HepG2 (cell line): ENCODE measurements around the gene TRIM54. TPM values are rescaled to one million over a fixed set of nuclear protein-coding genes. Genes with fewer than 3 reads are reported as not detected.

Experiments used
- DNMT3B ChIP-seq: conservative IDR thresholded peaks from 2 replicates; pipeline ENCODE4 v1.6.1; 2016; ENCODE audit warnings: missing biosample characterization, control low read depth
- DZIP1 ChIP-seq: sonication (generic); formaldehyde crosslinking; IDR thresholded peaks from 2 replicates; pipeline ENCODE4 v1.5.0; 2020; ENCODE audit warnings: mild to moderate bottlenecking, missing genetic modification reagents
- MAFF ChIP-seq: IDR thresholded peaks from 2 replicates; pipeline ENCODE4 v1.6.1; 2011; ENCODE audit warnings: low read depth, low read length, improper control_type of control experiment
- NFYB ChIP-seq: sonication (generic); formaldehyde crosslinking; IDR thresholded peaks from 2 replicates; pipeline ENCODE4 v1.4.0; 2020; ENCODE audit warnings: missing genetic modification reagents
- SNAPC2 ChIP-seq: sonication (generic); formaldehyde crosslinking; IDR thresholded peaks from 2 replicates; pipeline ENCODE4 v1.8.1; 2022; ENCODE audit warnings: mild to moderate bottlenecking, missing genetic modification reagents
- SYNCRIP ChIP-seq: fragments of 200-400 bp; formaldehyde crosslinking; IDR thresholded peaks from 2 replicates; pipeline ENCODE4 v1.6.1; 2018; ENCODE audit warnings: mild to moderate bottlenecking, low read depth, low read length; ENCODE audit not compliant: insufficient read depth
- TARDBP ChIP-seq: sonication (generic); formaldehyde crosslinking; IDR thresholded peaks from 2 replicates; pipeline ENCODE4 v1.8.0; 2022; ENCODE audit warnings: mild to moderate bottlenecking, missing genetic modification reagents
- TCF12 ChIP-seq, 2 experiments: fragments of 450-650 bp in 1 of 2; sonication (generic) in 1 of 2; formaldehyde crosslinking in 1 of 2; IDR thresholded peaks; 2 replicates each; pipeline versions ENCODE4 v1.6.1 to v1.8.0; 2017 to 2022; ENCODE audit warnings: antibody characterized with exemption in 1 of 2, mild to moderate bottlenecking in 1 of 2, missing genetic modification reagents in 1 of 2, moderate library complexity in 1 of 2
- THYN1 ChIP-seq: sonication (generic); formaldehyde crosslinking; IDR thresholded peaks from 2 replicates; pipeline ENCODE4 v1.8.1; 2023; ENCODE audit warnings: low read depth, mild to moderate bottlenecking, moderate library complexity, missing genetic modification reagents, borderline replicate concordance
- ZGPAT ChIP-seq: IDR thresholded peaks from 2 replicates; pipeline ENCODE4 v1.6.1; 2016; ENCODE audit warnings: mild to moderate bottlenecking
- ZKSCAN5 ChIP-seq: sonication (generic); formaldehyde crosslinking; IDR thresholded peaks from 2 replicates; pipeline ENCODE4 v1.5.1; 2020; ENCODE audit warnings: mild to moderate bottlenecking, missing genetic modification reagents
- ZNF598 ChIP-seq: sonication (generic); formaldehyde crosslinking; IDR thresholded peaks from 2 replicates; pipeline ENCODE4 v1.5.1; 2020; ENCODE audit warnings: mild to moderate bottlenecking, missing genetic modification reagents, borderline replicate concordance
- ZNF605 ChIP-seq: sonication (generic); formaldehyde crosslinking; IDR thresholded peaks from 2 replicates; pipeline ENCODE4 v1.8.0; 2022; ENCODE audit warnings: mild to moderate bottlenecking, missing genetic modification reagents
- ZNF646 ChIP-seq: sonication (generic); formaldehyde crosslinking; IDR thresholded peaks from 2 replicates; pipeline ENCODE4 v1.9.0; 2021; ENCODE audit warnings: mild to moderate bottlenecking, missing genetic modification reagents
- ZNF83 ChIP-seq: sonication (generic); formaldehyde crosslinking; IDR thresholded peaks from 2 replicates; pipeline ENCODE4 v1.4.0; 2020; ENCODE audit warnings: missing genetic modification reagents, mild to moderate bottlenecking, borderline replicate concordance
- ZSCAN20 ChIP-seq: sonication (generic); formaldehyde crosslinking; IDR thresholded peaks from 2 replicates; pipeline ENCODE4 v1.4.0; 2020; ENCODE audit warnings: missing genetic modification reagents, mild to moderate bottlenecking, borderline replicate concordance
- ZSCAN31 ChIP-seq: sonication (generic); formaldehyde crosslinking; IDR thresholded peaks from 2 replicates; pipeline ENCODE4 v1.5.0; 2020; ENCODE audit warnings: low read depth, mild to moderate bottlenecking, missing genetic modification reagents
- polyA plus RNA-seq, 8 experiments: library from polyadenylated mRNA; depleted of rRNA in 3 of 8; stranded (reverse) in 7 of 8; unstranded in 1 of 8; fragments of >200 nt; fragmentation: Illumina TruSeq in 4 of 8; extraction: Trizol in 4 of 8; gene quantifications; 2 replicates each; pipeline versions ENCODE4 v1.2.1 to v1.2.3, GENCODE V29; 2011 to 2016; ENCODE audit warnings: low read depth in 4 of 8, missing spikeins in 1 of 8, mixed read lengths in 1 of 8; ENCODE audit not compliant: insufficient read depth in 1 of 8
- total RNA-seq, 5 experiments: library from RNA; depleted of rRNA; stranded (reverse); fragments of >200 nt; fragmentation: Illumina TruSeq; extraction: Trizol; gene quantifications; 2 replicates each; pipeline ENCODE4 v1.2.3, GENCODE V29; 2016; ENCODE audit warnings: low read depth in 1 of 5

TRIM54 gene
- total and polyA plus RNA-seq, 2 of the 13 experiments (the other 11 are each of a cell fraction or from before 2014, with no cell fraction given): 0.07 to 0.13 TPM

- no peak for TF ChIP-seq MAFF
- TF ChIP-seq TARDBP (CRISPR knock-in tag): 0 out of 2 replicates have a peak, but pooled peaks have one; percentile 32
- peak; percentile 66; the same call in 1 of the 2 replicates for TF ChIP-seq ZNF598 (CRISPR knock-in tag)
- TF ChIP-seq DZIP1 (CRISPR knock-in tag): peak; percentile 80; the same call in 1 of the 2 replicates
- peak; percentile 30; the same call in 1 of the 2 replicates for TF ChIP-seq ZNF646
- 0 out of 2 replicates have a peak, but pooled peaks have one; percentile 36 for TF ChIP-seq ZNF605 (CRISPR knock-in tag)
- peak; percentile 36; the same call in 1 of the 2 replicates for TF ChIP-seq NFYB (CRISPR knock-in tag)
- TF ChIP-seq TCF12 (IDR thresholded peaks at IDR 0.05): no peak
- TF ChIP-seq TCF12 (CRISPR knock-in tag; IDR thresholded peaks at IDR 0.05): no peak
- TF ChIP-seq ZNF83: no peak
- TF ChIP-seq ZSCAN20 (CRISPR knock-in tag): peak; percentile 37; the same call in 1 of the 2 replicates
- no peak for TF ChIP-seq ZKSCAN5 (CRISPR knock-in tag)
- peak; percentile 61; the same call in 1 of the 2 replicates for TF ChIP-seq ZGPAT
- TF ChIP-seq DNMT3B (CRISPR knock-in tag): peak; percentile 77; the same call in 1 of the 2 replicates
- TF ChIP-seq ZSCAN31 (CRISPR knock-in tag): peak; percentile 87
- no peak for TF ChIP-seq SYNCRIP
- no peak for TF ChIP-seq THYN1 (CRISPR knock-in tag)
- no peak for TF ChIP-seq SNAPC2 (CRISPR knock-in tag)
Measured at GRCh38 chr2:27264753-27265535, 17.3 kb upstream of the TRIM54 start (continued).
